Sigmoid colon (tissue), 7 donors: Measurements from ENCODE around the gene FADD. TPM values are rescaled to one million over a fixed set of nuclear protein-coding genes. Genes with fewer than 3 reads are reported as not detected.

Experiments
- DNase-seq: peaks from one replicate; pipeline ENCODE4 v3.0.0-alpha.2; 2019
- H3K27ac ChIP-seq, 4 donors: fragments of 200-600 bp; sonication (generic); one replicate each; pipeline ENCODE4 v1.5.1; 2016 to 2019; ENCODE audit warnings: mild to moderate bottlenecking in 1 of 4
- H3K27me3 ChIP-seq, 3 donors: fragments of 200-600 bp; sonication (generic); one replicate each; pipeline ENCODE4 v1.5.1; 2019; ENCODE audit warnings: mild to moderate bottlenecking in 1 of 3
- H3K36me3 ChIP-seq, 4 donors: fragments of 200-600 bp; sonication (generic); one replicate each; pipeline ENCODE4 v1.5.1; 2016 to 2019
- H3K4me1 ChIP-seq, 4 donors: fragments of 200-600 bp; sonication (generic); one replicate each; pipeline ENCODE4 v1.5.1; 2017 to 2019
- H3K4me3 ChIP-seq, 4 donors: fragments of 200-600 bp; sonication (generic); one replicate each; pipeline ENCODE4 v1.5.1; 2017 to 2019; ENCODE audit warnings: mild to moderate bottlenecking in 2 of 4, moderate library complexity in 1 of 4
- H3K9me3 ChIP-seq, 4 donors: fragments of 200-600 bp in 3 of 4; sonication (generic) in 3 of 4; one replicate each; pipeline versions ENCODE4 v1.5.1 to v1.6.1; 2013 to 2019
- EP300 ChIP-seq, 4 donors: sonication (generic); formaldehyde crosslinking; IDR thresholded peaks; one replicate each; pipeline ENCODE4 v1.6.1; 2017; ENCODE audit warnings: antibody characterized with exemption in 4 of 4
- POLR2A ChIP-seq, 2 donors: fragments of 450-650 bp; IDR thresholded peaks; one replicate each; pipeline ENCODE4 v1.6.1; 2016; ENCODE audit warnings: antibody characterized with exemption in 2 of 2, mild to moderate bottlenecking in 2 of 2, moderate library complexity in 2 of 2
- POLR2AphosphoS5 ChIP-seq, 4 donors: sonication (generic); formaldehyde crosslinking; IDR thresholded peaks; one replicate each; pipeline ENCODE4 v1.6.1; 2017; ENCODE audit warnings: antibody characterized with exemption in 4 of 4
- WGBS, 2 donors: extraction: QIAGEN DNeasy Blood & Tissue Kit; methylation state at CpG; one replicate each; pipeline ENCODE4 v1.1.7; 2013; 5-methylcytosine and 5-hydroxymethylcytosine counted together
- intact Hi-C: fragments of 100-400 bp; cut with DNase I; formaldehyde crosslinking; loops from one replicate; pipeline ENCODE4 v1.15.1; 2023
- polyA plus RNA-seq, 3 donors: library from polyadenylated mRNA; stranded (reverse); fragments of 200-250 nt; gene quantifications; one replicate each; pipeline ENCODE4 v1.2.3, GENCODE V29; 2013
- total RNA-seq, 4 donors: library from RNA; depleted of rRNA; stranded (reverse); fragments of >200 nt; gene quantifications; one replicate each; pipeline ENCODE4 v1.1.0, GENCODE V29; 2016
- TF ChIP-seq, protein P1 (sequence below), 4 experiments: fragments of 450-650 bp in 3 of 4; fragments of 200-600 bp in 1 of 4; IDR thresholded peaks; one replicate each; pipeline ENCODE4 v1.5.1; 2016 to 2019; ENCODE audit warnings: antibody characterized with exemption in 4 of 4, mild to moderate bottlenecking in 3 of 4, moderate library complexity in 2 of 4
- donor health status: healthy with polysubstance abuse.
- donor health status: Bipolar disorder and iron deficiency.
- donor health status: healthy.

The FADD gene
- total and polyA plus RNA-seq, 7 donors, result 11.5 to 35.5 (median 20.4) TPM

DNA sequence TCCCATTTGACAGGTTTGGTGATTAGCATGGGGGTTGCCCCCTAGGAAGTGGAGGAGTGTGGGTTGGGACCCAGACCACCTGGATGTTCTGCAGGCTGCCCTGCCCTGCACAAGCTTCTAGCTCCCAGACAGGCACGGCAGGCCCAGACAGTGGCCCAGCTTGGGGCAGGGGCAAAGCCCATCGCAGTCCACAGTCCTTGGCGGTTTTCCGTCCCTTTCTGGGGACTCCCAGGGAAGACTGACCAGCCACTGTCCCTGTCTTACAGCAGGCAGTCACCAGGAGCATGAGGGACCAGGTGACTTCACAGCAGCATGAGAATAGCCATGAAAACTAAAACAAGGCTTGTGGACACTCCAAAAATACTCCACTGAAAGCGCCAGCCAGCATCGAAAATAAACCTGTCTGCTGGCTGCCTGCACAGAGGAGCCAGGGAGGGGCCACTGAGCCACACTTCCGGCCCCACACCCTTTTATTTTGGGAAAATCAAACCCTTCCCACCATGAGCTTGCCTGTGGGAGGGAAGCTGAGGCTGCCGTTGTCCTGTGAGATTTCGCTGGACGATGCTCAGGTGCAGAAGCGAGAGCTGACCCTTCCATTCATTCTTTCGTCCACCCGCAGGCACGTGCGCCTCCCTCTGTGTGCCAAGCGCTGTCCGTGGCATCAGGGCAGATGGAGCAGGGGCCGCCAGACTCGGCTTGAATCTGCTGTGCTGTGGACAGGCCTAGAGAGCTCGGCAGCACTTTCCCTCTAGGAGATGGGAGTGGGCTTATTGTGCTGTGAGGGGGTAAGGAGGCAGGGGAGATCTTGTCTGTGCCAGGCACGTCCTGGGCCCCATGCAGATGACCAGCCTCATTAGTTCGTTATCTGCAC lies 28.0 kb downstream of the FADD start:
- 87 to 89% methylated on average over 22 of the region's 22 CpGs for WGBS, 2 donors
- TF ChIP-seq, protein P1, sequence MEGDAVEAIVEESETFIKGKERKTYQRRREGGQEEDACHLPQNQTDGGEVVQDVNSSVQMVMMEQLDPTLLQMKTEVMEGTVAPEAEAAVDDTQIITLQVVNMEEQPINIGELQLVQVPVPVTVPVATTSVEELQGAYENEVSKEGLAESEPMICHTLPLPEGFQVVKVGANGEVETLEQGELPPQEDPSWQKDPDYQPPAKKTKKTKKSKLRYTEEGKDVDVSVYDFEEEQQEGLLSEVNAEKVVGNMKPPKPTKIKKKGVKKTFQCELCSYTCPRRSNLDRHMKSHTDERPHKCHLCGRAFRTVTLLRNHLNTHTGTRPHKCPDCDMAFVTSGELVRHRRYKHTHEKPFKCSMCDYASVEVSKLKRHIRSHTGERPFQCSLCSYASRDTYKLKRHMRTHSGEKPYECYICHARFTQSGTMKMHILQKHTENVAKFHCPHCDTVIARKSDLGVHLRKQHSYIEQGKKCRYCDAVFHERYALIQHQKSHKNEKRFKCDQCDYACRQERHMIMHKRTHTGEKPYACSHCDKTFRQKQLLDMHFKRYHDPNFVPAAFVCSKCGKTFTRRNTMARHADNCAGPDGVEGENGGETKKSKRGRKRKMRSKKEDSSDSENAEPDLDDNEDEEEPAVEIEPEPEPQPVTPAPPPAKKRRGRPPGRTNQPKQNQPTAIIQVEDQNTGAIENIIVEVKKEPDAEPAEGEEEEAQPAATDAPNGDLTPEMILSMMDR (IDR thresholded peaks at IDR 0.05), result no peak
- TF ChIP-seq POLR2AphosphoS5 (IDR thresholded peaks at IDR 0.05), result no peak
- TF ChIP-seq EP300 (IDR thresholded peaks at IDR 0.05), result no peak
- TF ChIP-seq POLR2A (IDR thresholded peaks at IDR 0.05), result no peak
- Histone ChIP-seq H3K4me1 (no peaks in the 10 kb centered on the region), H3K9me3 (no peaks in the 10 kb centered on the region), H3K36me3 (no peaks in the 10 kb centered on the region), H3K27ac (no peak overlapping the region), H3K27me3 (no peaks in the 10 kb centered on the region), H3K4me3 (no peak overlapping the region)
- intact Hi-C loops, result no loop called here
- DNase-seq, result no peak

DNA sequence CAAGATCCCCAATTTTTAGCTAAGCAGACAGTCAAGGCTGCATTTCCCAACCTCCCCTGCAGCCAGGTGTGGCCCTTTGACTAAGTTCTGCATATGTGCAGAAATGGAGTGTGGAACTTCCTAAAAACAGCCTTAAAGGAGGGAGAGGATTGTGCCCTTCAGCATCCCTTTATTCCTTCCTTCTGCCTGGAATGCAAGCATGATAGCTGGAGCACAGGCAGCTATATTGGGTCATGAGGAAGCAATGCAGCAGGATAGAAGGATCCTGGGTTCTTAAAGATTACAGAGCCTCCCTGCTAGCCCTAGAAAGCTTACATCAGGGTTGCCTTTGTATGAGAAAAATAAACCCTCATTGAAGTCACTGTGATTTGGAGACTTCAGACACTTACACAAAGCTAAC lies 29.9 kb downstream of the FADD start:
- no peak overlapping the region for H3K4me3 ChIP-seq
- intact Hi-C loops, result no loop called here
- no peaks in the 10 kb centered on the region for H3K9me3 ChIP-seq
- no peak for DNase-seq
- TF ChIP-seq, protein P1 (IDR thresholded peaks at IDR 0.05), result no peak
- TF ChIP-seq POLR2AphosphoS5 (IDR thresholded peaks at IDR 0.05) (no peak), POLR2A (IDR thresholded peaks at IDR 0.05) (no peak), EP300 (IDR thresholded peaks at IDR 0.05) (no peak)
- H3K27me3 ChIP-seq, result no peaks in the 10 kb centered on the region
- no peaks in the 10 kb centered on the region for H3K4me1 ChIP-seq
- no peak overlapping the region for H3K27ac ChIP-seq
- no peaks in the 10 kb centered on the region for H3K36me3 ChIP-seq

DNA sequence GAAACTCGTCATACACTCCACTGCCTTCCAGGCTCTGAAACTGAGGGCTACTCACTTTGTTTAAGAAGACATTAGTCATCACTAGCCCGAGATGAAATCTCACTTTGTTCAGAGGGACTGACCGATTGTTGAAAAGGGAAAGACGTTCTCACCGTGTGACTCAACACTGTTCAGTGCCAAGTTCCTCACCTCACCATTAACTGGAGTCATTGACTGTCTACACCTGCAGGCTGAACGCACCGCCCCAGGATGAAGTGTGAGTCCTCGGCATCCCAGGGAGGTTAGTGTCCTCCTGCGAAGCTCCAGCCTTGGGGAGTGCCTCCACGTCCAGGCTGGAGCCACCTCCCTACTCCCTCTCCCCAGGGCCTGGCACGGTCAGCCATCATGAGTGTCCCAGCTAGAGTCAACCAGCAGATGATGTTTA lies 30.4 kb downstream of the FADD start:
- Histone ChIP-seq H3K4me3 (no peak overlapping the region), H3K27ac (no peak overlapping the region), H3K9me3 (no peaks in the 10 kb centered on the region), H3K4me1 (no peaks in the 10 kb centered on the region), H3K36me3 (no peaks in the 10 kb centered on the region), H3K27me3 (no peaks in the 10 kb centered on the region)
- 72 to 79% methylated on average over 11 of the region's 11 CpGs for WGBS, 2 donors
- DNase-seq, result no peak
- no peak for TF ChIP-seq POLR2AphosphoS5 (IDR thresholded peaks at IDR 0.05)
- TF ChIP-seq, protein P1 (IDR thresholded peaks at IDR 0.05), result no peak
- TF ChIP-seq EP300 (IDR thresholded peaks at IDR 0.05), result no peak
- no peak for TF ChIP-seq POLR2A (IDR thresholded peaks at IDR 0.05)
- intact Hi-C loops, result no loop called here

DNA sequence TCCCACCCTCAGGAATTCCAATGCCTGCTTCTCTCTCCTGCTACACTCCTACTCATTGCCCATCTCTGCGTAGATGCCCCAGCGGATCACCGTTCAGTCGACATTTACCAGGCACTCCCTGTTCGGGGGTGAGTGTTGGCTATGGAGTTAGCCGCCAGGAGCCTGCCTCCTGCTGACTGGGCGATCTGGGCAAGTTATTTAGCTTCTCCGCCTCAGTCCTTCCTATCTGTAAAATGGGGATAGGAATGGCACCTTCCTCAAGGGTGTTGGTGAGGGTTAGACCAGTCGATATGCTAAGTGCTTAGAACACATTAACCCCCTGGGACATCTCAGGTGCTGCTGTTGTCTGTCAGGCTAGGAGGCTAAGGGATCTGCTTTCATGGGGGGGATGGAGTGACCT lies 30.9 kb downstream of the FADD start:
- intact Hi-C loops, result no loop called here
- no peaks in the 10 kb centered on the region for H3K4me1 ChIP-seq
- no peaks in the 10 kb centered on the region for H3K36me3 ChIP-seq
- TF ChIP-seq POLR2AphosphoS5 (IDR thresholded peaks at IDR 0.05) (no peak), POLR2A (IDR thresholded peaks at IDR 0.05) (no peak), EP300 (IDR thresholded peaks at IDR 0.05) (no peak)
- TF ChIP-seq, protein P1 (IDR thresholded peaks at IDR 0.05), result no peak
- no peaks in the 10 kb centered on the region for H3K9me3 ChIP-seq
- 93% methylated on average over 9 of the region's 9 CpGs for WGBS, 2 donors
- no peaks in the 10 kb centered on the region for H3K27me3 ChIP-seq
- DNase-seq, result no peak
- H3K27ac ChIP-seq, result no peak overlapping the region
- no peak overlapping the region for H3K4me3 ChIP-seq
